GM21723 (cell line): ENCODE data around the gene TJP3.

Source experiments
- ATAC-seq: cut with Tn5 transposase; IDR thresholded peaks from one replicate; pipeline ENCODE4 v1.9.1; 2021; ENCODE audit warnings: mild to moderate bottlenecking, moderate library complexity; ENCODE audit not compliant: unreplicated experiment

TJP3 gene

DNA sequence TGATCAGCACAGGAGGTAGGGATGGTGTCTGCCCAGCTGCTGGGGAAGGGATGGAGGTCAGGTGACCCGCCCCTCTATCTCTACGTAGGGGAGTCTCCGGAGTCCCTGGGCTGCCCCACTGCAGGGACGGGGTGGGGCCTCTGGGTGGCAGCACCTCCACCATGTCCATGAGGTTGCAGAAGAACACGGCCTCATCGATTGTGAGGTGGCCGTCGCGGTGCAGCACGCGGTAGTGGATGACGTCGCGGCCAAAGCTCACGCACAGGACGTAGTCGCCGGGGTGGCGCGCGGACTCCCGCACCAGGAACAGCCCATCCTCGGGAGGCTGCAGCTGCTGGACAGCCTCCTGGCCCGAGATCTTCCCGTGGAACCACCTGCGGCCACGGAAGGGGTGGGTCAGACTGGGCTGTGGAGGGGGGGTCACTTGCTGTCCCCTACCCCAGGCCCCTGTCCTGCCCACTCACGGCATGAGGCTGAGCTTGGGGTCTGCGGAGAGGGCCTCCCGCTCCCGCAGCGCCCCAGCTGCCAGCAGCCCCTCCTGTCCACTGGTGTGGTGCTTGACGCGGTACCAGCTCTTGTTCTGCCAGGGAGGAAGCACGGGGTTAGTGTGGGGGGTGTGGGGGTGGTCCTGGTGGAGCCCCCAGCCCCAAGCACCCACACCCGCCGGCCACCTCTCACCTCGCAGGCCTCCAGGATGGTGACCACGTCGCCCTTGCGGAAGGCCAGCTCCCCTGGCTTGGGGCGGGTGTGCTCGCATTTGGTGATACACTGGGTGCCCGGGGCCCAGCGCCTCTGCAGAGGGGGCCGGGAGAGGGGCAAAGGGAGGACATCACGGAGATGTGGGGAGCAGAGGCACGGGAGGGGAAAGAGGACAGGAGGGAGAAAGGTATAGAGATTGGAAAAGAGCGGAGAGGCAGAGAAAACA, 75.7 kb downstream of the TJP3 start:
- no peak for ATAC-seq

GRCh38 chr19:3784607-3785450, 76.6 kb downstream of the TJP3 start:
- no peak for ATAC-seq

DNA sequence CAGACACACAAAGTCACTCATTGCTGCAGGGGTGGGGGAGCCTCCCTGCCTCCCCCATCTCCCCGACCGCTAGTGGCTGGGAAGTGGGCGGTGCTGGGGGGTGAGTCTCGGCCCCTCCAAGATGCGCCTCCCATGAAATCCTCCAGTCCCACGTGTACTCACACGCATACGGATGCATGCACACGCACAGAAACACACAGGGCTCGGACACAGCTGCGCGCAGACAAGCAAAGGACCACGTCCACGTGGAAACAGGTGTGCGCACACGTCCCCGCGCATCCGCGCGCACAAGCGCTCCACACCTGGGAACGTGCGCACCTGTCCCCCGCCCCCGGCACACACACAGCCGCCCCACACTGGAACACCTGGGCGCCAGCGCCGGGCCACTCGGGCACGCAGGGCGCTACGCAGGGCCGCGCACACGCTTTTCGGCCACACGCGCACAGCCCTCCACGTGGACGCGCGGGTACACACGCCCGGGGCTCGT, 77.3 kb downstream of the TJP3 start:
- ATAC-seq = no peak

DNA sequence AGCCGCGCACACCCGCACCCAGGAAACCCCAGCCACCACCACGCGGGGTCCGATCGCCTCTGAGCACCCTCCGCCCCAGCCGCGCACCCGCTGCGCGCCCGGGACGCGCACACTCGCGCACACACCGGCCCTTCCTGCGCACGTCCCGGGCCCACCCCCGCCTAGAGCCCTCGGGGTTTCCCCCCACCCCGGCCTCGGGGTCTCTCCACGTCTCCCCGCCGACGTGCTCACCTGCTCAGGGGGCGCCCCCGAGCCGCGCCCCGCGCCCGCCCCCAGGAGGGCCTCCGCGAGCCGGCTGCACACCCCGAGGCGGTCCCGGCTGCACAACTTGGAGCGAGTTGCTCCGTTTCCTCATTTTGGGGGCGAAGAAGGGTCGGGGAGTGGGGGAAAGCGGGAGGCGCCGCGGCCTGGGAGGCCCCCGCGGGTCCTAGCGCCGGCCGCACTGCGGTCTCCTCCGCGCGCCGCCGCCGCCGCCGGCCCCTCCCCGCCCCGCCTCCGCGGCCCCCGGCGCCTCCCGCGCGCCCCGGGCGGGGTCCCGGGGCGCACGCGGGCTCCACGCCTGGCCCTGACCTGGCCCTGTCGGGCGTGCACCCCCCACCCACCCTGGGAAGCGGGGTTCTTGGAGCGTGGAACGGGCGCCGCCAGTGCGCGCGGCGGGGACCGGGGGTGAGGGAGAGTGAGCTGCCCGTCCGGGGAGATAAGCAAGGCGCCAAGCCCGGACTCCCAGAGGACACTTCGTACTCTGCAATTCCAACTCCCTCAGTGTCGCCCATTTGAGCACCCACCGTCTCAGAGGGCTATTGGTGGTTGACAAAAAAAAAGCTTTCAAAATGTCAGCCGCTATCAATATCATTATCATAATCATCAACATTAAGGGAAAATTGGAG, 78.0 kb downstream of the TJP3 start, which contains the start of gene MATK:
Gene MATK, minus strand, starts transcription at position 444 of the 887 bp plus-strand sequence. CDS start 1,246 bp downstream, outside the sequence.
- no peak for ATAC-seq

GRCh38 chr19:3788996-3789778, 81.0 kb downstream of the TJP3 start:
- no peak for ATAC-seq

- ATAC-seq = no peak
These were observed 82.1 kb downstream of the TJP3 start for GRCh38 chr19:3790209-3790734.

DNA sequence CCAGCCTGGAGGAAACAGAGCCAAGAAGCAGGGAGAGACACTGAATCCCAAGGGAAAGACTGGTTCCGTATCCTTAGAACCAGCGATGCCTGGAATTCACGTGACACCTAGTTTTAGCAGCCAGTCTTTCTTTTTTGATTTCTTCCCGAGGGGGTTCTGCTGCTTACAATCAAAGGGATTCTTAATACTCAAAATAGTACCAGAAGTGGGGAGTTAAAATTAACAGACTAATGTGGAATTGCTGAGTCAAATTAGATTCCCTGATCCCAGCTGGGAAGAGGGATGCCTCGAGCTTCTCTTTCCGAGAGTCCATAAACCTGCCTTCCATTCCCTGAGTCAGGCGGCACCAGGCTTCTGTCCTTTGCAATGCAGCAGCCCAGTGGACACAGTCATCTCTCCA, 82.8 kb downstream of the TJP3 start:
- no peak for ATAC-seq

DNA sequence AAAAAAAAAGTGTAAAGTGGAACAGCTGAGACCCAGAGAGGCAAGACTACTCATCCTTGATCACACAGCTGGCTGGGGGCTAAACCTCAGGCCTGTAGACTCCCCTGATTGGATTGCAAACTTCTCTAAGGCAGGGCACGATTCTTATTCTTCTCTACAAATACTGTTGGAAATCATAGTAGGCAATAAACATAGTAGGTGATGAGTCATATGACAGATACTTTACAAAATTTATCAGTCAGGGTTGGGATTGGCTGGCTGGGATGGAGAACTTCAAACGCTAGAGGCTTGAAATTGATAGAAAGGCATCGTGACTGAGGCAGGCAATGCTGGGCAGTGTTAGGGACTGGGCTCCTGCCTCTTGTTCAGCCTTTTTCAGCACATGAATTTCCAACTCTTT, 83.9 kb downstream of the TJP3 start:
- ATAC-seq = no peak

DNA sequence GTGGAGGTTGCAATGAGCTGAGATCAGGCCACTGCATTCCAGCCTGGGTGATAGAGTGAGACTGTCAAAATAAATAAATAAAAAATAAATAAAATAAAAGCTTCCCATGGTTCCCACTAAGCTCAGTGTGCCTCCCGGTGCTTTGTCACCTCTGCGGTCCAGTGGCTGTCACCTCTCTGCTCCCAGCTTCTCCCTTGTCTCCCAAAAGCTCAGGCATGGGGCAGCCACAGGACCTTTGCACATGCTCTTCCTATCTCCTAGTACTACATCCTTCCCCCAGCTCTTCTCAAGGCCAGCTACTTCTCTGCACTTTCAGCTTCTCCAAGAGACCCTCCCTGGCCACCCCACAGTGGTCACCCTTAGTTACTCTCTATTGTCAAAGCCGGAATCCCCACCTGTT, 85.6 kb downstream of the TJP3 start:
- ATAC-seq = no peak

GRCh38 chr19:3796358-3796757, 88.2 kb downstream of the TJP3 start:
- no peak for ATAC-seq

GRCh38 chr19:3798137-3798536, 90.0 kb downstream of the TJP3 start:
- no peak for ATAC-seq
